Stimulated activated CD8-positive, alpha-beta memory T cell treated with anti-CD3 and anti-CD28 coated beads, Interleukin-7, amount 100 ng/mL, for 24 hours (primary cell): Measurements from ENCODE around the gene ACSL6.
A peak's percentile ranks its signal among the peaks of the same experiment; 100 is the strongest.

Experiments
- DNase-seq: peaks from one replicate; pipeline ENCODE4 v3.0.0-alpha.2; 2020; ENCODE audit warnings: low read depth

The ACSL6 gene

GRCh38 chr5:132017316-132017715 lies 5.9 kb upstream of the ACSL6 start:
- DNase-seq: no peak

- no peak for DNase-seq
These were observed 5.3 kb upstream of the ACSL6 start for GRCh38 chr5:132016721-132017250.

- DNase-seq: no peak
These were observed 2.3 kb upstream of the ACSL6 start for GRCh38 chr5:132013711-132014110.

GRCh38 chr5:132013006-132013689 lies 1.7 kb upstream of the ACSL6 start:
- no peak for DNase-seq

GRCh38 chr5:132012371-132013005 lies 1.0 kb upstream of the ACSL6 start:
- no peak for DNase-seq

- DNase-seq: no peak
These were observed 353 bp downstream of the ACSL6 start for GRCh38 chr5:132010989-132011621.

- DNase-seq: no peak
These were observed 841 bp downstream of the ACSL6 start for GRCh38 chr5:132010645-132010988.

GRCh38 chr5:132009706-132010405 lies 1.6 kb downstream of the ACSL6 start:
- DNase-seq: no peak

GRCh38 chr5:132008961-132009680 lies 2.3 kb downstream of the ACSL6 start:
- DNase-seq: no peak

- no peak for DNase-seq
These were observed 3.3 kb downstream of the ACSL6 start for GRCh38 chr5:132008163-132008473.

- peak; percentile 59 for DNase-seq
These were observed 3.9 kb downstream of the ACSL6 start for GRCh38 chr5:132007399-132008162.

- no peak for DNase-seq
These were observed 4.9 kb downstream of the ACSL6 start for GRCh38 chr5:132006331-132007120.

- no peak for DNase-seq
These were observed 5.9 kb downstream of the ACSL6 start for GRCh38 chr5:132005591-132005990.

- no peak for DNase-seq
These were observed 7.5 kb downstream of the ACSL6 start for GRCh38 chr5:132003982-132004381.

GRCh38 chr5:132003170-132003744 lies 8.2 kb downstream of the ACSL6 start:
- DNase-seq: no peak

- no peak for DNase-seq
These were observed 8.7 kb downstream of the ACSL6 start for GRCh38 chr5:132002757-132003156.

GRCh38 chr5:132001647-132002561 lies 9.6 kb downstream of the ACSL6 start:
- DNase-seq: no peak

- DNase-seq: no peak
These were observed 10.6 kb downstream of the ACSL6 start for GRCh38 chr5:132000677-132001453.

- no peak for DNase-seq
These were observed 11.3 kb downstream of the ACSL6 start for GRCh38 chr5:132000241-132000490.
